Fibroblast of skin of left quadriceps (primary cell): ENCODE measurements around the gene LRRC28.
"Not testable (repeated sequence)": the region's sequence is repeated elsewhere in the genome, so short reads cannot be mapped to it uniquely, and the experiment has no call there.

Experiments used
- DNase-seq, 2 experiments: peaks; one replicate each; pipeline ENCODE4 v3.0.0-alpha.2; 2013; ENCODE audit warnings: low read depth in 2 of 2

LRRC28 gene

GRCh38 chr15:99250857-99251841 is at the start of gene LRRC28:
TSS of gene LRRC28 (plus strand) at chr15:99251481. CDS start at chr15:99255958, 4,477 bp downstream.
- DNase-seq = peak; percentile 98 to 99

- no peak for DNase-seq
Measured at GRCh38 chr15:99202176-99202552, 49.1 kb upstream of the LRRC28 start.

GRCh38 chr15:99207672-99208071 is 43.6 kb upstream of the LRRC28 start:
- DNase-seq = no peak

- no peak for DNase-seq
Measured at GRCh38 chr15:99209326-99209725, 42.0 kb upstream of the LRRC28 start.

GRCh38 chr15:99210334-99210733 is 40.9 kb upstream of the LRRC28 start:
- no peak for DNase-seq

GRCh38 chr15:99211926-99212325 is 39.4 kb upstream of the LRRC28 start:
- no peak for DNase-seq

- DNase-seq = no peak
Measured at GRCh38 chr15:99212406-99212805, 38.9 kb upstream of the LRRC28 start.

- DNase-seq = peak; percentile 27 to 34
Measured at GRCh38 chr15:99213187-99213811, 38.0 kb upstream of the LRRC28 start.

- DNase-seq = no peak
Measured at GRCh38 chr15:99224372-99225214, 26.7 kb upstream of the LRRC28 start.

- DNase-seq = no peak
Measured at GRCh38 chr15:99226802-99227201, 24.5 kb upstream of the LRRC28 start.

- no peak for DNase-seq
Measured at GRCh38 chr15:99228120-99228770, 23.0 kb upstream of the LRRC28 start.

- DNase-seq = no peak
Measured at GRCh38 chr15:99230867-99231266, 20.4 kb upstream of the LRRC28 start.

- DNase-seq = no peak
Measured at GRCh38 chr15:99232740-99233139, 18.5 kb upstream of the LRRC28 start.

- DNase-seq = not testable (repeated sequence)
Measured at GRCh38 chr15:99234160-99234559, 17.1 kb upstream of the LRRC28 start.

GRCh38 chr15:99238849-99239248 is 12.4 kb upstream of the LRRC28 start:
- no peak for DNase-seq

GRCh38 chr15:99239545-99240198 is 11.6 kb upstream of the LRRC28 start:
- no peak for DNase-seq

- DNase-seq = no peak
Measured at GRCh38 chr15:99241752-99242151, 9.5 kb upstream of the LRRC28 start.

GRCh38 chr15:99244306-99244705 is 7.0 kb upstream of the LRRC28 start:
- DNase-seq = no peak

GRCh38 chr15:99247062-99247461 is 4.2 kb upstream of the LRRC28 start:
- DNase-seq = no peak

- DNase-seq = no peak
Measured at GRCh38 chr15:99248000-99248715, 3.1 kb upstream of the LRRC28 start.
